Ishikawa (cell line): ENCODE measurements around the gene ALG11.

Source experiments
- CEBPB ChIP-seq: IDR thresholded peaks from 2 replicates; pipeline ENCODE4 v1.6.1; 2012
- CREB1 ChIP-seq: IDR thresholded peaks from 2 replicates; pipeline ENCODE4 v1.6.1; 2012; ENCODE audit warnings: low read depth
- EGR1 ChIP-seq: IDR thresholded peaks from 2 replicates; pipeline ENCODE4 v1.6.1; 2012
- EP300 ChIP-seq: IDR thresholded peaks from 2 replicates; pipeline ENCODE4 v1.6.1; 2012; ENCODE audit warnings: borderline replicate concordance
- FOXM1 ChIP-seq: IDR thresholded peaks from 2 replicates; pipeline ENCODE4 v1.6.1; 2012; ENCODE audit warnings: low read depth, borderline replicate concordance
- MAX ChIP-seq: IDR thresholded peaks from 2 replicates; pipeline ENCODE4 v1.6.1; 2012
- NFIC ChIP-seq: IDR thresholded peaks from 2 replicates; pipeline ENCODE4 v1.6.1; 2012
- RAD21 ChIP-seq: IDR thresholded peaks from 2 replicates; pipeline ENCODE4 v1.6.1; 2012; ENCODE audit warnings: low read depth
- REST ChIP-seq: IDR thresholded peaks from 2 replicates; pipeline ENCODE4 v1.6.1; 2012; ENCODE audit warnings: low read depth, mild to moderate bottlenecking
- TAF1 ChIP-seq: IDR thresholded peaks from 2 replicates; pipeline ENCODE4 v1.6.1; 2012; ENCODE audit warnings: low read depth, mild to moderate bottlenecking
- TCF12 ChIP-seq: IDR thresholded peaks from 2 replicates; pipeline ENCODE4 v1.6.1; 2012; ENCODE audit warnings: low read depth
- TEAD4 ChIP-seq: IDR thresholded peaks from 2 replicates; pipeline ENCODE4 v1.6.1; 2012
- USF1 ChIP-seq: IDR thresholded peaks from 2 replicates; pipeline ENCODE4 v1.6.1; 2012
- YY1 ChIP-seq: IDR thresholded peaks from 2 replicates; pipeline ENCODE4 v1.6.1; 2012; ENCODE audit warnings: low read depth
- ZBTB7A ChIP-seq: IDR thresholded peaks from 2 replicates; pipeline ENCODE4 v1.6.1; 2012; ENCODE audit warnings: low read depth

ALG11 gene

GRCh38 chr13:52036037-52036436, 23.8 kb downstream of the ALG11 start:
- TF ChIP-seq REST, result no peak
- TF ChIP-seq CEBPB, result no peak
- TF ChIP-seq EGR1, result no peak
- TF ChIP-seq NFIC, result no peak
- TF ChIP-seq FOXM1, result no peak
- TF ChIP-seq EP300, result no peak
- TF ChIP-seq MAX, result no peak
- TF ChIP-seq TAF1, result no peak
- TF ChIP-seq RAD21, result no peak
- TF ChIP-seq ZBTB7A, result no peak
- TF ChIP-seq TEAD4, result no peak
- TF ChIP-seq TCF12, result no peak
- no peak for TF ChIP-seq CREB1

- TF ChIP-seq NFIC, result no peak
- no peak for TF ChIP-seq RAD21
- TF ChIP-seq YY1, result no peak
These were observed 31.5 kb downstream of the ALG11 start for GRCh38 chr13:52043675-52044074.

- TF ChIP-seq FOXM1, result no peak
- no peak for TF ChIP-seq REST
- TF ChIP-seq USF1, result no peak
- no peak for TF ChIP-seq TAF1
- TF ChIP-seq ZBTB7A, result no peak
- TF ChIP-seq YY1, result no peak
- TF ChIP-seq CEBPB, result no peak
- TF ChIP-seq RAD21, result no peak
These were observed 35.3 kb downstream of the ALG11 start for GRCh38 chr13:52047463-52047862.

- no peak for TF ChIP-seq FOXM1
- no peak for TF ChIP-seq CREB1
- TF ChIP-seq TCF12, result no peak
- no peak for TF ChIP-seq TEAD4
- no peak for TF ChIP-seq USF1
- TF ChIP-seq RAD21, result no peak
- TF ChIP-seq EP300, result no peak
- TF ChIP-seq MAX, result no peak
- TF ChIP-seq REST, result no peak
- no peak for TF ChIP-seq NFIC
- TF ChIP-seq EGR1, result no peak
- TF ChIP-seq ZBTB7A, result no peak
- no peak for TF ChIP-seq YY1
- no peak for TF ChIP-seq TAF1
- no peak for TF ChIP-seq CEBPB
These were observed 36.3 kb downstream of the ALG11 start for GRCh38 chr13:52048516-52048915.

- TF ChIP-seq TEAD4 (no peak), TAF1 (no peak), ZBTB7A (no peak), RAD21 (no peak), EP300 (no peak), CEBPB (no peak), FOXM1 (no peak), EGR1 (no peak), TCF12 (no peak), YY1 (no peak), CREB1 (no peak), REST (no peak), USF1 (no peak), NFIC (no peak), MAX (no peak)
These were observed 39.2 kb downstream of the ALG11 start for GRCh38 chr13:52051400-52051799.
